ENCODE measurements around the gene ANKRD13D. TPM values are rescaled to one million over a fixed set of nuclear protein-coding genes. Genes with fewer than 3 reads are reported as not detected.
A peak's percentile ranks its signal among the peaks of the same experiment; 100 is the strongest.

ANKRD13D gene
- polyA plus RNA-seq, 1 experiment = 30.7 TPM

- Histone ChIP-seq H3K27me3 (ENCODE audit: control insufficient read depth, insufficient read depth, low read length) (no peaks in the 10 kb centered on the region), H3K36me3 (ENCODE audit: control insufficient read depth, insufficient read depth, low read length) (no peaks in the 10 kb centered on the region), H3K4me3 (ENCODE audit: low read depth, low read length) (no peak overlapping the region)
- no peak for DNase-seq (ENCODE audit: low read depth)
- TF ChIP-seq, protein P1, sequence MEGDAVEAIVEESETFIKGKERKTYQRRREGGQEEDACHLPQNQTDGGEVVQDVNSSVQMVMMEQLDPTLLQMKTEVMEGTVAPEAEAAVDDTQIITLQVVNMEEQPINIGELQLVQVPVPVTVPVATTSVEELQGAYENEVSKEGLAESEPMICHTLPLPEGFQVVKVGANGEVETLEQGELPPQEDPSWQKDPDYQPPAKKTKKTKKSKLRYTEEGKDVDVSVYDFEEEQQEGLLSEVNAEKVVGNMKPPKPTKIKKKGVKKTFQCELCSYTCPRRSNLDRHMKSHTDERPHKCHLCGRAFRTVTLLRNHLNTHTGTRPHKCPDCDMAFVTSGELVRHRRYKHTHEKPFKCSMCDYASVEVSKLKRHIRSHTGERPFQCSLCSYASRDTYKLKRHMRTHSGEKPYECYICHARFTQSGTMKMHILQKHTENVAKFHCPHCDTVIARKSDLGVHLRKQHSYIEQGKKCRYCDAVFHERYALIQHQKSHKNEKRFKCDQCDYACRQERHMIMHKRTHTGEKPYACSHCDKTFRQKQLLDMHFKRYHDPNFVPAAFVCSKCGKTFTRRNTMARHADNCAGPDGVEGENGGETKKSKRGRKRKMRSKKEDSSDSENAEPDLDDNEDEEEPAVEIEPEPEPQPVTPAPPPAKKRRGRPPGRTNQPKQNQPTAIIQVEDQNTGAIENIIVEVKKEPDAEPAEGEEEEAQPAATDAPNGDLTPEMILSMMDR (IDR thresholded peaks at IDR 0.05; ENCODE audit: insufficient read depth, low read depth, low read length) = peak; percentile 93
- ChIA-PET POLR2A (interaction anchor here (1.1 kb wide), 1 partner anchor 22 kb away, joined by 5 read pairs; no protein-coding TSS in a partner anchor), CTCF (interaction anchor here (0.6 to 20.3 kb wide), 23 partner anchors 8 to 270 kb away, joined by 3 to 892 read pairs (median 4); partner anchors contain the start of genes CLCF1, GRK2, GSTP1 and PITPNM1)
Observed at GRCh38 chr11:67351275-67352005, 62.3 kb downstream of the ANKRD13D start.

Other genes with a start within 250 kb of the ANKRD13D start
- gene RHOD, start 232.5 kb upstream of the ANKRD13D start, polyA plus RNA-seq (2011; rRNA removed) = 33.7 and 42.8 TPM in 2 replicates
- 44.9 and 63.5 TPM in 2 replicates for gene KDM2A, start 170.0 kb upstream of the ANKRD13D start, polyA plus RNA-seq (2011; rRNA removed)
- gene GRK2, start 22.8 kb upstream of the ANKRD13D start, polyA plus RNA-seq (2011; rRNA removed) = 21.9 and 31.2 TPM in 2 replicates
- gene SSH3, start 14.2 kb downstream of the ANKRD13D start, polyA plus RNA-seq (2011; rRNA removed) = 19.1 and 22.1 TPM in 2 replicates
- 95.6 and 119 TPM in 2 replicates for gene POLD4, start 64.2 kb downstream of the ANKRD13D start, polyA plus RNA-seq (2011; rRNA removed)
- gene CLCF1, start 84.3 kb downstream of the ANKRD13D start, polyA plus RNA-seq (2011; rRNA removed) = 13.9 and 21.3 TPM in 2 replicates
- 5.9 and 10.7 TPM in 2 replicates for gene RAD9A, start 102.7 kb downstream of the ANKRD13D start, polyA plus RNA-seq (2011; rRNA removed)
- 146 and 233 TPM in 2 replicates for gene PPP1CA, start 112.6 kb downstream of the ANKRD13D start, polyA plus RNA-seq (2011; rRNA removed)
- gene TBC1D10C, start 114.8 kb downstream of the ANKRD13D start, polyA plus RNA-seq (2011; rRNA removed) = not detected in 2 replicates
- 0.07 and 0.12 TPM in 2 replicates for gene CARNS1, start 126.4 kb downstream of the ANKRD13D start, polyA plus RNA-seq (2011; rRNA removed)
- 42.9 and 59.9 TPM in 2 replicates for gene RPS6KB2, start 139.2 kb downstream of the ANKRD13D start, polyA plus RNA-seq (2011; rRNA removed)
- 0.27 and 0.43 TPM in 2 replicates for gene PTPRCAP, start 148.4 kb downstream of the ANKRD13D start, polyA plus RNA-seq (2011; rRNA removed)
- 86.5 and 158 TPM in 2 replicates for gene CORO1B, start 154.2 kb downstream of the ANKRD13D start, polyA plus RNA-seq (2011; rRNA removed)
- not detected in 2 replicates for gene GPR152, start 163.4 kb downstream of the ANKRD13D start, polyA plus RNA-seq (2011; rRNA removed)
- gene CABP4, start 166.1 kb downstream of the ANKRD13D start, polyA plus RNA-seq (2011; rRNA removed) = not detected in 2 replicates
- 30.6 and 31.7 TPM in 2 replicates for gene TMEM134, start 179.9 kb downstream of the ANKRD13D start, polyA plus RNA-seq (2011; rRNA removed)
- 69.9 and 133 TPM in 2 replicates for gene AIP, start 193.7 kb downstream of the ANKRD13D start, polyA plus RNA-seq (2011; rRNA removed)
- gene PITPNM1, start 216.1 kb downstream of the ANKRD13D start, polyA plus RNA-seq (2011; rRNA removed) = 8.0 and 14.4 TPM in 2 replicates
- 15.4 and 30.4 TPM in 2 replicates for gene CDK2AP2, start 218.9 kb downstream of the ANKRD13D start, polyA plus RNA-seq (2011; rRNA removed)
- not detected in 2 replicates for gene CABP2, start 234.1 kb downstream of the ANKRD13D start, polyA plus RNA-seq (2011; rRNA removed)